HG02610 (cell line): ENCODE results near the gene SH2B3.
"Not testable (repeated sequence)": the region's sequence is repeated elsewhere in the genome, so short reads cannot be mapped to it uniquely, and the experiment has no call there.

Experiments
- ATAC-seq: cut with Tn5 transposase; IDR thresholded peaks from one replicate; pipeline ENCODE4 v1.9.1; 2021; ENCODE audit warnings: mild to moderate bottlenecking, moderate library complexity; ENCODE audit not compliant: unreplicated experiment

The SH2B3 gene

GRCh38 chr12:111386885-111387284 is 18.8 kb upstream of the SH2B3 start:
- no peak for ATAC-seq

GRCh38 chr12:111387747-111388323 is 17.9 kb upstream of the SH2B3 start:
- ATAC-seq: no peak

- no peak for ATAC-seq
Measured at GRCh38 chr12:111389635-111390034, 16.1 kb upstream of the SH2B3 start.

- no peak for ATAC-seq
Measured at GRCh38 chr12:111390910-111391309, 14.8 kb upstream of the SH2B3 start.

- ATAC-seq: no peak
Measured at GRCh38 chr12:111393700-111394300, 11.9 kb upstream of the SH2B3 start.

- ATAC-seq: no peak
Measured at GRCh38 chr12:111394480-111394879, 11.2 kb upstream of the SH2B3 start.

- no peak for ATAC-seq
Measured at GRCh38 chr12:111395336-111396187, 10.2 kb upstream of the SH2B3 start.

- not testable (repeated sequence) for ATAC-seq
Measured at GRCh38 chr12:111396271-111396670, 9.5 kb upstream of the SH2B3 start.

GRCh38 chr12:111396726-111397445 is 8.8 kb upstream of the SH2B3 start:
- peak; percentile 53 for ATAC-seq

GRCh38 chr12:111398530-111398929 is 7.2 kb upstream of the SH2B3 start:
- ATAC-seq: no peak

GRCh38 chr12:111399741-111400404 is 5.8 kb upstream of the SH2B3 start:
- ATAC-seq: not testable (repeated sequence)

GRCh38 chr12:111401167-111401605 is 4.5 kb upstream of the SH2B3 start:
- no peak for ATAC-seq

GRCh38 chr12:111402490-111402824 is 3.3 kb upstream of the SH2B3 start:
- ATAC-seq: not testable (repeated sequence)

GRCh38 chr12:111404362-111405148 is 1.2 kb upstream of the SH2B3 start:
- ATAC-seq: no peak

GRCh38 chr12:111405149-111405858 is 419 bp upstream of the SH2B3 start:
- peak; percentile 66 for ATAC-seq

GRCh38 chr12:111406474-111407376 is 1.0 kb downstream of the SH2B3 start:
- no peak for ATAC-seq

- ATAC-seq: no peak
Measured at GRCh38 chr12:111407377-111408115, 1.8 kb downstream of the SH2B3 start.

- no peak for ATAC-seq
Measured at GRCh38 chr12:111408116-111408440, 2.4 kb downstream of the SH2B3 start.
